Measurements from ENCODE around the gene PATZ1.
"Not testable (repeated sequence)": the region's sequence is repeated elsewhere in the genome, so short reads cannot be mapped to it uniquely, and the experiment has no call there.

DNA sequence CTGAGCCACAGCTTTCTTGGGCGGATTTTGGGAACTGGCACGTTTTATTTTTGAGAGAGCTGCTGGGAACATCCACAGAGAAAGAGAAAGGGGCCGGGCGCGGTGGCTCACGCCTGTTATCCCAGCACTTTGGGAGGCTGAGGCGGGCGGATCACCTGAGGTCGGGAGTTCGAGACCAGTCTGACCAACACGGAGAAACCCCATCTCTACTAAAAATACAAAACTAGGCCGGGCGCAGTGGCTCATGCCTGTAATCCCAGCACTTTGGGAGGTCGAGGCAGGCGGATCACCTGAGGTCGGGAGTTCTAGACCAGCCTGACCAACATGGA lies 1.8 kb upstream of the PATZ1 start:
- TF ChIP-seq, protein P1, sequence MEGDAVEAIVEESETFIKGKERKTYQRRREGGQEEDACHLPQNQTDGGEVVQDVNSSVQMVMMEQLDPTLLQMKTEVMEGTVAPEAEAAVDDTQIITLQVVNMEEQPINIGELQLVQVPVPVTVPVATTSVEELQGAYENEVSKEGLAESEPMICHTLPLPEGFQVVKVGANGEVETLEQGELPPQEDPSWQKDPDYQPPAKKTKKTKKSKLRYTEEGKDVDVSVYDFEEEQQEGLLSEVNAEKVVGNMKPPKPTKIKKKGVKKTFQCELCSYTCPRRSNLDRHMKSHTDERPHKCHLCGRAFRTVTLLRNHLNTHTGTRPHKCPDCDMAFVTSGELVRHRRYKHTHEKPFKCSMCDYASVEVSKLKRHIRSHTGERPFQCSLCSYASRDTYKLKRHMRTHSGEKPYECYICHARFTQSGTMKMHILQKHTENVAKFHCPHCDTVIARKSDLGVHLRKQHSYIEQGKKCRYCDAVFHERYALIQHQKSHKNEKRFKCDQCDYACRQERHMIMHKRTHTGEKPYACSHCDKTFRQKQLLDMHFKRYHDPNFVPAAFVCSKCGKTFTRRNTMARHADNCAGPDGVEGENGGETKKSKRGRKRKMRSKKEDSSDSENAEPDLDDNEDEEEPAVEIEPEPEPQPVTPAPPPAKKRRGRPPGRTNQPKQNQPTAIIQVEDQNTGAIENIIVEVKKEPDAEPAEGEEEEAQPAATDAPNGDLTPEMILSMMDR (IDR thresholded peaks at IDR 0.05): not testable (repeated sequence)
- TF ChIP-seq POLR2A, EP300 (IDR thresholded peaks at IDR 0.05): not testable (repeated sequence)

Data from tibial nerve (tissue), 4 donors.